Measurements from ENCODE around the gene TNFSF9.
A peak's percentile ranks its signal among the peaks of the same experiment; 100 is the strongest.

Gene TNFSF9

GRCh38 chr19:6530386-6531162 lies at the start of gene TNFSF9:
TSS of gene TNFSF9 (plus strand) at chr19:6531026. CDS start at chr19:6531037, 11 bp downstream.
- H3K4me3 ChIP-seq (ENCODE audit: low read depth, low read length), result peak within 1 kb of the TSS; percentile 56
- TF ChIP-seq, protein P1, sequence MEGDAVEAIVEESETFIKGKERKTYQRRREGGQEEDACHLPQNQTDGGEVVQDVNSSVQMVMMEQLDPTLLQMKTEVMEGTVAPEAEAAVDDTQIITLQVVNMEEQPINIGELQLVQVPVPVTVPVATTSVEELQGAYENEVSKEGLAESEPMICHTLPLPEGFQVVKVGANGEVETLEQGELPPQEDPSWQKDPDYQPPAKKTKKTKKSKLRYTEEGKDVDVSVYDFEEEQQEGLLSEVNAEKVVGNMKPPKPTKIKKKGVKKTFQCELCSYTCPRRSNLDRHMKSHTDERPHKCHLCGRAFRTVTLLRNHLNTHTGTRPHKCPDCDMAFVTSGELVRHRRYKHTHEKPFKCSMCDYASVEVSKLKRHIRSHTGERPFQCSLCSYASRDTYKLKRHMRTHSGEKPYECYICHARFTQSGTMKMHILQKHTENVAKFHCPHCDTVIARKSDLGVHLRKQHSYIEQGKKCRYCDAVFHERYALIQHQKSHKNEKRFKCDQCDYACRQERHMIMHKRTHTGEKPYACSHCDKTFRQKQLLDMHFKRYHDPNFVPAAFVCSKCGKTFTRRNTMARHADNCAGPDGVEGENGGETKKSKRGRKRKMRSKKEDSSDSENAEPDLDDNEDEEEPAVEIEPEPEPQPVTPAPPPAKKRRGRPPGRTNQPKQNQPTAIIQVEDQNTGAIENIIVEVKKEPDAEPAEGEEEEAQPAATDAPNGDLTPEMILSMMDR (IDR thresholded peaks at IDR 0.05; ENCODE audit: low read depth, low read length), result no peak

DNA sequence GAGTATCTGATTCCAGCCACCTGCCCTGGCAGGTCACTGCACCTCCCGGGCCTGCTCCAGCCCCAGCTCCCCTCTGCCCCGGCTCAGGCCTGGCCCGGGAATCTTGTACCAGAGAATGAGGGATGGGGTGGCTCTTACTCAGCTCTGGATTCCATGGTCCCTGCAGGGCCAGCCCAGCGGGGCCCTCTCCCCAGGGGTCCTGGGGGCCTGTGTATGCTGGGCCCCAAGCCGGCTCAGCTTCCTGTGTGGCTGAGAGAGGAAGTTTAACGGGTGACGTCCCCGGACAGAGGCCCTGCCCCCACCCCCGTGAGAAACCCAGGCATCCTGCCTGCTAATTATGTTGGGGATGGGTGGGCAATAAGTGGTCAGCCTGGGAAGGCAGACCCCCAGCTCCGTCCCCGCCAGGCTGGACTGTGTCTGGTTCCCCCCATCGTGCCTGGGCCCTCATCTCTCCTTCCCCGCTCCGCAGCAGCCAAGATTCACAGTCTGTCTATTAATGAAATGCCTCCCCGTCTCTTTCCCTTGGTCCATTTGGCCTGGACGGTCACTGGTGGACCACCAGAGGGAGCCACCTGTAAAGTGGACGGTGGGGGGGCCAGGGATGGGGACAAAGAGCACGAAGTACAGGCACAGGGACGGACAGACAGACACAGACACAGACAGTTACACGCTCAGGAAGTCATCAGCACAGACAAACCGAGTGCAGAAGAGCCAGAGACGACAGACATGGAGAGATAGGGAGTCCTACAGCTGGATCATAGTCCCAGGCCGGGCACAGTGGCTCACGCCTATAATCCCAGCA lies 49.1 kb upstream of the TNFSF9 start, which contains the start of gene DENND1C:
TSS of gene DENND1C (minus strand) at position 247 of the 802 bp plus-strand sequence. CDS start at position 155, 92 bp downstream.
- H3K4me3 ChIP-seq (ENCODE audit: low read depth, low read length), result no peak within 1 kb of the TSS
- TF ChIP-seq, protein P1 (IDR thresholded peaks at IDR 0.05; ENCODE audit: low read depth, low read length), result peak; percentile 41; the same call in 1 of the 2 replicates

DNA sequence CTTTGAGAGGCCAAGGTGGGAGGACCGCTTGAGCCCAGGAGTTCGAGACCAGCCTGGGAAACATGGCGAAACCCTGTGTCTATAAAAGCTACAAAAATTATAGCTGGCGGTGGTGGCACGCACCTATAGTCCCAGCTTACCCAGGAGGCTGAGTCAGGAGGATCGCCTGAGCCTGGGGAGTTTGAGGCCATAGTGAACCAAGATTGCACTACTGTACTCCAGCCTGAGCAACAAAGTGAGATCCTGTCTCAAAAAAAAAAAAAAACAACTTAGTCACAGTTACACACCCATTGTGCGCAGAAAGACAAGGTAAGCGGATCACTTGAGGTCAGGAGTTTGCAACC lies 48.5 kb upstream of the TNFSF9 start:
- TF ChIP-seq, protein P1 (IDR thresholded peaks at IDR 0.05; ENCODE audit: low read depth, low read length), result no peak
- no peak overlapping the region for H3K4me3 ChIP-seq (ENCODE audit: low read depth, low read length)

DNA sequence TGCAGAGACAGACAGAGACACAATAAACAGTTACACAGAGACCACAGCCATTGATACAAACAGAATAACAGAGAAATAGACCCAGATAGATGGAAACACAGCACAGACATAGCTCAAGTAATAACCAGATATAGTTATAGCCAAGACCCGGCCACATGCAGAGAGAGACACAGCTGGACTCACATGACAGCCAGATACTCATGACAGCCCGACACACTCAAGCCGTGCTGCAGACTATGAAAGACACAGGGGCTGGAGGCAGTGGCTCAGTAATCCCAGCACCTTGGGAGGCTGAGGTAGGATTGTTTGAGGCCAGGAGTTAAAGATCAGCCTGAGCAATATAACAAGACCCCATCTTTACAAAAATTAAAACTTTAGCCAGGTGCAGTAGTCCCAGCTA lies 47.6 kb upstream of the TNFSF9 start:
- H3K4me3 ChIP-seq (ENCODE audit: low read depth, low read length), result no peak overlapping the region
- TF ChIP-seq, protein P1 (IDR thresholded peaks at IDR 0.05; ENCODE audit: low read depth, low read length), result no peak

DNA sequence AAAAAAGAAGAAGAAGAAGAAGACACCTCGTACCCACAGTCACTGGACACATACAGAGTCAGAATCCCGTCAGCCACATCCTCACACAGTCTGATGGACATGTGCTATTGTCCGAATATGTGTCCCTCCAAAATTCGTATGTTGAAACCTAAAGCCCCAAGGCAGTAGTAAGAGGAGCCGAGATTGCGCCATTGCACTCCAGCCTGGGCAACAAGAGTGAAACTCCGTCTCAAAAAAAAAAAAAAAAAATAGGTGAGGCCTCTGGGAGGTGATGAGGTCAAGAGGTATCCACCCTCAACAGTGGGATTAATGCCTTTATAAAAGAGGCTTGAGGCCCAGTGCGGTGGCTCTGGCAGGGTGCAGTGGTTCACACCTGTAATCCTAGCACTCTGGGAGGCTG lies 46.6 kb upstream of the TNFSF9 start:
- TF ChIP-seq, protein P1 (IDR thresholded peaks at IDR 0.05; ENCODE audit: low read depth, low read length), result no peak
- no peak overlapping the region for H3K4me3 ChIP-seq (ENCODE audit: low read depth, low read length)

DNA sequence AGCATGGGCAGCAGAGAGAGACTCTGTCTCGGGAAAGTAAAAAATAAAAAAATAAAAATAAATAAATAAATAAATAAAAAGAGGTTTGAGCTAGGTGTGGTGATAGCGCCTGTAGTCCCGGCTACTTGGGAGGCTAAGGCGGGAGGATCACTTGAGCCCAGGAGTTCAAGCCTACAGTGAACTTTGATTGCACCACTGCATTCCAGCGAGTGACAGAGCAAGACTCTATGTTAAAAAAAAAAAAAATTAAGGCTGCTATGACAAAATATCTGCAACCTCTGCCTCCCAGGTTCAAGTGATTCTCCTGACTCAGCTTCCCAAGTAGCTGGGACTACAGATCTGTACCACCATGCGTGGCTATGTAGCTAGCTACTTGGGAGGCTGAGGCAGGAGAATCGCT lies 46.0 kb upstream of the TNFSF9 start:
- H3K4me3 ChIP-seq (ENCODE audit: low read depth, low read length), result no peak overlapping the region
- TF ChIP-seq, protein P1 (IDR thresholded peaks at IDR 0.05; ENCODE audit: low read depth, low read length), result no peak
